Breast epithelium (tissue), 3 donors: ENCODE data around the gene MRPL20.

Source experiments
- POLR2A ChIP-seq: fragments of 450-650 bp; IDR thresholded peaks from one replicate; pipeline ENCODE4 v1.6.1; 2016; ENCODE audit warnings: antibody characterized with exemption, mild to moderate bottlenecking, moderate library complexity
- TF ChIP-seq, protein P1 (sequence below), 3 donors: fragments of 450-650 bp; IDR thresholded peaks; one replicate each; pipeline ENCODE4 v1.5.1; 2016 to 2017; ENCODE audit warnings: antibody characterized with exemption in 3 of 3, mild to moderate bottlenecking in 3 of 3, moderate library complexity in 3 of 3

DNA sequence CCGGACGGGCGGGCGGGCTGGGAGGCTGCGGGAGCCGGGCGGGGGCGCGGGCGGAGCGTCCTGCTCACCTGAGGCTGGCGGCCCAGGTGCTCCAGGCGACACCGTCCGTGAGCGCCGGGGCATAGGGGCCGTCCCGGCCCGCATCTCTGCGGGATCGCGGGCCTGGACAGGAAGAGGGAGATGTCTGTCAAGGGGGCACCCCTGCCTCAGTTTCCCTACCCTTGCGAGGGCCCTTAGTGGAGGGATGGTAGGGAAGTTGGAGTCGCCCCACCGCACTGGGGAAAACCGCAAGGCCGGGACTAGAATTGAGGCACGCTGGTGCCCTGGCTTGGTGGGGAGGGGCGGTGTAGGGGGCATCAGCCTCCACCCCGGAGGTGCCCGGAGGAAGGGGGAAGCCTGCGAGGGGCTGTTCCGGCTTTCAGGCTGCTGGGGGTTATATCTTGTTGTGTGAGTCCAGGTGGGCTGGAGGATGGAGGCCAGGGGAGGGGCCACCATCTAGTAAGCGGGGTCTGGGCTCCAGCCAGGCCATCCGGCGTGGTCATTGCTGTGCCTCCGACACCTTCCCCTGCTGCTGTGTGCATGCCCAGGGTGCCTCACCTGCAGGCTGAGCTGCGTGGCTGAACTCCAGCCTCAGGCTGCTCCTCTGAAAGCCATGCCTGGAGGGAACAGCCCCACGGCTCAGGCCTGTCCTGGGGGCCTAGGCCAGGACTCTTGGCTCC, 29.0 kb upstream of the MRPL20 start:
- TF ChIP-seq, protein P1, sequence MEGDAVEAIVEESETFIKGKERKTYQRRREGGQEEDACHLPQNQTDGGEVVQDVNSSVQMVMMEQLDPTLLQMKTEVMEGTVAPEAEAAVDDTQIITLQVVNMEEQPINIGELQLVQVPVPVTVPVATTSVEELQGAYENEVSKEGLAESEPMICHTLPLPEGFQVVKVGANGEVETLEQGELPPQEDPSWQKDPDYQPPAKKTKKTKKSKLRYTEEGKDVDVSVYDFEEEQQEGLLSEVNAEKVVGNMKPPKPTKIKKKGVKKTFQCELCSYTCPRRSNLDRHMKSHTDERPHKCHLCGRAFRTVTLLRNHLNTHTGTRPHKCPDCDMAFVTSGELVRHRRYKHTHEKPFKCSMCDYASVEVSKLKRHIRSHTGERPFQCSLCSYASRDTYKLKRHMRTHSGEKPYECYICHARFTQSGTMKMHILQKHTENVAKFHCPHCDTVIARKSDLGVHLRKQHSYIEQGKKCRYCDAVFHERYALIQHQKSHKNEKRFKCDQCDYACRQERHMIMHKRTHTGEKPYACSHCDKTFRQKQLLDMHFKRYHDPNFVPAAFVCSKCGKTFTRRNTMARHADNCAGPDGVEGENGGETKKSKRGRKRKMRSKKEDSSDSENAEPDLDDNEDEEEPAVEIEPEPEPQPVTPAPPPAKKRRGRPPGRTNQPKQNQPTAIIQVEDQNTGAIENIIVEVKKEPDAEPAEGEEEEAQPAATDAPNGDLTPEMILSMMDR (IDR thresholded peaks at IDR 0.05): no peak
- TF ChIP-seq POLR2A: no peak
